Spleen (tissue), 7 donors: ENCODE measurements around the gene ITFG1.

Experiments used
- POLR2A ChIP-seq, 3 donors: fragments of 450-650 bp; IDR thresholded peaks; one replicate each; pipeline ENCODE4 v1.5.1; 2017; ENCODE audit warnings: antibody characterized with exemption in 3 of 3, mild to moderate bottlenecking in 1 of 3
- POLR2AphosphoS5 ChIP-seq, 3 donors: sonication (generic); formaldehyde crosslinking; IDR thresholded peaks; one replicate each; pipeline ENCODE4 v1.5.1; 2017; ENCODE audit warnings: antibody characterized with exemption in 3 of 3
- TF ChIP-seq, protein P1 (sequence below), 11 experiments: fragments of 200-600 bp in 7 of 11; fragments of 450-650 bp in 4 of 11; sonication (generic) in 4 of 11; IDR thresholded peaks in 8 of 11; conservative IDR thresholded peaks in 3 of 11; 1 replicate in 7 of 11; 2 replicates in 4 of 11; pipeline versions ENCODE4 v1.4.0 to v1.8.0; 2016 to 2021; ENCODE audit warnings: antibody characterized with exemption in 11 of 11, inconsistent platforms in 4 of 11, mild to moderate bottlenecking in 1 of 11
- donor health status: DM: no; HTN: no; CAD: no; lungs with moderate emphysema.
- donor health status: DM: no; HTN: no; CAD: no.
- donor health status: DM: no; HTN: no; CAD: no.

DNA sequence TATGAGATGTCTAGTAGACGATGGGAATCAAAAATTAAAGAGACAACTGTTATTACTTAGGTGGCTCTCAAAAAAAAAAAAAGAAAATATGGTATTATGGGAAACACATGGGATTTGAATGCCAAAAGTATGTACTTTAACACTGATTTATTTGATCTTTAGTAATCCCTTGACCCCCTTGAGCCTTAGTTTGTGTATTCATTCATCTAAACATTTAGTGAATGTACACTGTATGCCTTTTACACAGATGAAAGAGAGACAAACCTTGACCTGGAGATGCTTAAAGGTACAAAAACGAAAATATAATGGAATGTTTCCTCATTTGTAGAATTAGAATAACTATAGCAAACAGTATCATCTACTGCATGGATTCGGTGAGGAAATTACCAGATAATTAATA lies 278.5 kb downstream of the ITFG1 start:
- TF ChIP-seq, protein P1, sequence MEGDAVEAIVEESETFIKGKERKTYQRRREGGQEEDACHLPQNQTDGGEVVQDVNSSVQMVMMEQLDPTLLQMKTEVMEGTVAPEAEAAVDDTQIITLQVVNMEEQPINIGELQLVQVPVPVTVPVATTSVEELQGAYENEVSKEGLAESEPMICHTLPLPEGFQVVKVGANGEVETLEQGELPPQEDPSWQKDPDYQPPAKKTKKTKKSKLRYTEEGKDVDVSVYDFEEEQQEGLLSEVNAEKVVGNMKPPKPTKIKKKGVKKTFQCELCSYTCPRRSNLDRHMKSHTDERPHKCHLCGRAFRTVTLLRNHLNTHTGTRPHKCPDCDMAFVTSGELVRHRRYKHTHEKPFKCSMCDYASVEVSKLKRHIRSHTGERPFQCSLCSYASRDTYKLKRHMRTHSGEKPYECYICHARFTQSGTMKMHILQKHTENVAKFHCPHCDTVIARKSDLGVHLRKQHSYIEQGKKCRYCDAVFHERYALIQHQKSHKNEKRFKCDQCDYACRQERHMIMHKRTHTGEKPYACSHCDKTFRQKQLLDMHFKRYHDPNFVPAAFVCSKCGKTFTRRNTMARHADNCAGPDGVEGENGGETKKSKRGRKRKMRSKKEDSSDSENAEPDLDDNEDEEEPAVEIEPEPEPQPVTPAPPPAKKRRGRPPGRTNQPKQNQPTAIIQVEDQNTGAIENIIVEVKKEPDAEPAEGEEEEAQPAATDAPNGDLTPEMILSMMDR (IDR thresholded peaks at IDR 0.05 in 8 of 11, conservative IDR thresholded peaks at IDR 0.05 in 3 of 11) = no peak
- no peak for TF ChIP-seq POLR2A (IDR thresholded peaks at IDR 0.05)
- TF ChIP-seq POLR2AphosphoS5 (IDR thresholded peaks at IDR 0.05) = no peak
